H1 (cell line): Measurements from ENCODE around the gene GCSAML. TPM values are rescaled to one million over a fixed set of nuclear protein-coding genes. Genes with fewer than 3 reads are reported as not detected.

Experiments used
- BCL11A ChIP-seq, 2 experiments: IDR thresholded peaks; one replicate each; pipeline ENCODE4 v1.6.1; 2011; ENCODE audit warnings: low read depth in 2 of 2, low read length in 2 of 2, mild to moderate bottlenecking in 2 of 2
- MAFK ChIP-seq: IDR thresholded peaks from 2 replicates; pipeline ENCODE4 v1.6.1; 2012; ENCODE audit warnings: low read depth, mild to moderate bottlenecking, improper control_type of control experiment, low read length
- polyA plus RNA-seq, 7 experiments: library from polyadenylated mRNA; depleted of rRNA in 3 of 7; stranded (reverse) in 5 of 7; unstranded in 2 of 7; fragments of >200 nt in 5 of 7; fragments of 200-250 nt in 2 of 7; gene quantifications; 1 replicate in 5 of 7; 2 replicates in 1 of 7; 4 replicates in 1 of 7; pipeline versions ENCODE4 v1.2.1 to v1.2.3, GENCODE V29; 2011 to 2013; ENCODE audit warnings: missing spikeins in 2 of 7, mixed read lengths in 2 of 7
- total RNA-seq: library from RNA; stranded (reverse); fragmentation: NEBNext Ultra II Directional; extraction: Animal tissue kit (Norgen Biotek cat#: 25700); gene quantifications from 2 replicates; pipeline ENCODE4 v1.2.1, GENCODE V29; 2021

GCSAML gene
- total and polyA plus RNA-seq, 2 of the 8 experiments (the other 6 are each of a cell fraction or from before 2014, with no cell fraction given), result not detected

DNA sequence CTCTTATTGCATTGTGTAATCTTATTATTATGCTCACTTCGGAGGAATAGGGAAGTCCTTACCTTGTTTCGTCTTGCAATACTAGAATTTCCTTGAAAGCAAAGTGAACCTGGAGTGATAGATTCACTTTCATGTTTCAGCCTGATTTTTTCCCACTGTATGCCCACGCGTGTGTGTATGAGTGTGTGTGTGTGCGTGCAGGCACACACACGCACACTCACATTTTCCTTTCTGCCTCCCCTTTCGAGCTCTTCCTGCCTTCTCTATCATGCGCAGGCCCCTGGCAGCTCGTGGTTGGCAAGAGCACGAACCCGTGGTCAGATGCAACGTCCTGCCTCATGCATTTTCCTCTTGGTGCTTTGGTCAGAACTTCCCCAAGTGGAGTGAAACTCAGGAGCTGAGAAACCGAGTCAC, at the start of gene GCSAML (continued):
- TF ChIP-seq BCL11A (IDR thresholded peaks at IDR 0.05; ENCODE audit: low read depth in 2 of 2, low read length in 2 of 2), result no peak
- no peak for TF ChIP-seq MAFK
